OCI-LY3 (cell line): ENCODE measurements around the gene TGM3.

Experiments used
- EZH2phosphoT487 ChIP-seq: fragments of 200-600 bp; shearing (Covaris generic); IDR thresholded peaks from 2 replicates; pipeline ENCODE4 v1.6.1; 2018; ENCODE audit warnings: antibody characterized with exemption, mixed run types, low read depth
- TF ChIP-seq, protein P1 (sequence below): fragments of 200-600, 300-600 bp; sonication (generic); IDR thresholded peaks from 2 replicates; pipeline ENCODE4 v1.5.1; 2014; ENCODE audit warnings: antibody characterized with exemption, low read length, low read depth

DNA sequence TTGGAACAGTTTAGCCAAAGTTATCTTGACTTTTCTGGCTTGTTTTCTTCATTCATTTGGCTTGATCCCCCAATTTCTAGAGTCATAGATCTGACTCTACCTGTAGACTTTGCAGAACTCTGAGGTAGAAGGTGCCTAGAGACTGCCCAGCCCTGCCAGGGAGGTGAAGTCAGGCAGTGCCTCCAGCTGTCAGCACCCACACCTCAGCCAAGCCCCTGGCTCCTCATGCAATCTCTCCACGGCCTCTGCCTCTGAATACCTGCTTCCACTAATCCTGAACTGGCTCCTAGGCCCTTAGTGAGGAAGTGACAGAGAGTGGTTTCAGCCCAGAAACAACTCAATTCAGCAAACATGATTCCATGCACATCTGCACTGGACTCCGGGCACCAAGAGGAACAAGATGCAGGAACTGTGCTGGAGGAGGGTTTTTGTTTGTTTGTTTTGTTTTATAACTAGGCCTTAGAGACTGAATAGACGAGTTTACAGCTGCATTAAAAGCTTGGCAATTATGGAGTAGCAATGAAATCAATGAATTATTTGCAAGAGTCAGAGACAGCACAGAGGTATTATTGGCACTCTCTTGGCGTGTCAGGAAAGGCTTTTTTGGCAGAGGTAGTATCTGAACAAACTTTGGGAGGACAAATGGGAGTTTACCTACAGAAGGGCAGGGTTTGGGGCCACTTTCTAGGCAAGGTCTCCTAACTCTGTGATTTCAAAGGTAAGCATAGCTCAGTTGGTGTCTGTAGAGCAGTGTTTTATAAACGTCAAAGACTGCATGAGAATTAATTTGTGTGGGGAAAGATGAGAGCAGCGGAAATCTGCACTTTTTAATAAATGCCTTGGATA lies 25.2 kb downstream of the TGM3 start:
- TF ChIP-seq, protein P1, sequence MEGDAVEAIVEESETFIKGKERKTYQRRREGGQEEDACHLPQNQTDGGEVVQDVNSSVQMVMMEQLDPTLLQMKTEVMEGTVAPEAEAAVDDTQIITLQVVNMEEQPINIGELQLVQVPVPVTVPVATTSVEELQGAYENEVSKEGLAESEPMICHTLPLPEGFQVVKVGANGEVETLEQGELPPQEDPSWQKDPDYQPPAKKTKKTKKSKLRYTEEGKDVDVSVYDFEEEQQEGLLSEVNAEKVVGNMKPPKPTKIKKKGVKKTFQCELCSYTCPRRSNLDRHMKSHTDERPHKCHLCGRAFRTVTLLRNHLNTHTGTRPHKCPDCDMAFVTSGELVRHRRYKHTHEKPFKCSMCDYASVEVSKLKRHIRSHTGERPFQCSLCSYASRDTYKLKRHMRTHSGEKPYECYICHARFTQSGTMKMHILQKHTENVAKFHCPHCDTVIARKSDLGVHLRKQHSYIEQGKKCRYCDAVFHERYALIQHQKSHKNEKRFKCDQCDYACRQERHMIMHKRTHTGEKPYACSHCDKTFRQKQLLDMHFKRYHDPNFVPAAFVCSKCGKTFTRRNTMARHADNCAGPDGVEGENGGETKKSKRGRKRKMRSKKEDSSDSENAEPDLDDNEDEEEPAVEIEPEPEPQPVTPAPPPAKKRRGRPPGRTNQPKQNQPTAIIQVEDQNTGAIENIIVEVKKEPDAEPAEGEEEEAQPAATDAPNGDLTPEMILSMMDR: no peak
- no peak for TF ChIP-seq EZH2phosphoT487
